ENCODE measurements around the gene STX18. TPM values are rescaled to one million over a fixed set of nuclear protein-coding genes. Genes with fewer than 3 reads are reported as not detected.
"Not testable (repeated sequence)": the region's sequence is repeated elsewhere in the genome, so short reads cannot be mapped to it uniquely, and the experiment has no call there.

The STX18 gene
- 13.6 TPM for total RNA-seq

DNA sequence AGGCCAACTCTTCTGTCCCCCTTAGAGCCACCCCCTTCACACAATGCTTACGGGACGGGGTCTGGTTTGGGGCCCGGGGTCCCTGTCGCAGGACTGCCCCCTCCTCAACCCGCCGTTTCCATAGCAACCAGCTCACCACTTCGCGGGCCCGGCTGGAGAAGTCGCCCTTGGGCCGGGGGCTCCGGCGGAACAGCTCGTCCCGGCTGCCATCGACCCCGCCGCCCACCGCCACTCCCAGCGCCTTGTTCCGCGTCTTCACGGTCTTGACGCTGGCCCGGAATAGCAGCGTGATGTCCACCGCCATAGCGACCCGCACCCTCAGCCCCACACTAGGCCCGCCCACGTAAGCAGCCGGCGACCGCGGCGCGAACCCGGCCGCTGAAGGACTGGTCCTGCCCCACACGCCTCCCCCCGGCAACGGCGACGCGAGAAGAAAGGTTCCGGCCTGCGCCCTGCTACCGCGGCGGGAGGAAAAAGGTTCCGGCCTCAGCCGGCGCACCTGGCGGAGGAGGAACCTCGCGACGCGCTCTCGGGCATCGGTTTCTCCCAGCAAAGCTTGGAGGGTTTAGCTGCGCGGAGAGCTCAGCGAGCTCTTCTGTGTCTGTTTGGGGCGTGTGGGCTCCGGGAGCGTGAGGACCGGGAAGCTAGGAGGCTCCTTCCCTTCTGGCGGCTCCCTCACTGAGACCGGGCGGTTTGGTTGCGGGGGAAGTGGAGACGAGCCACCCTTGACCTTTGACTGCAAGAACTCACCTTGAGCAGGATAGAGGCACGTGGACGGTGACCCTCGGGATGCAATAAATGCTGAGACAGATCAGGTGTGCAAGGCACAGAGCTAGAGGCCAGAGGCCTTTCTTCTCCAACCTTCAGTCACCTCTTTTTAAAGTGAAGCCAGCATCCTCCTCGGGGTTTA, at the start of gene STX18:
STX18 (minus strand) TSS at position 388 of the 910 bp plus-strand sequence; CDS start at position 304, 84 bp downstream.
- ATAC-seq, result peak; percentile 97

DNA sequence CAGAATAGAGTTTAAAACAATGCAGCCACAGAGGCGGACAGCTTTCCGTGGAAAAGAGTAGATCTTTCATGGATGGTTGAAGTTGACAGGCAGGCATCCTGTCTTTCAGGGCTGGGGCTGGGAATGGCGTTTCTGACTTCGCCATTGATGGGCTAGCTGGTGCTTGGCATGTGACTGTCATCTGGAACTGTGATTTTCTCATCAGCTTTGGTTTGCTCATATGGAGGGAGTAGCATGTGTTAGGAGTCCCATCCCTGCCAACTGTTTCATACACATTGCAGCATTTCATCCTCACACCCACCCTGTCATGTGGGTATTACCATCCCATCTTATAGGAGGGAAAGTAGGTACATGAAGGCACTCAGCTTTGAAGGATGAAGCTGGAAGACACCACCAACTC, 49.2 kb upstream of the STX18 start:
- no peak for ATAC-seq

DNA sequence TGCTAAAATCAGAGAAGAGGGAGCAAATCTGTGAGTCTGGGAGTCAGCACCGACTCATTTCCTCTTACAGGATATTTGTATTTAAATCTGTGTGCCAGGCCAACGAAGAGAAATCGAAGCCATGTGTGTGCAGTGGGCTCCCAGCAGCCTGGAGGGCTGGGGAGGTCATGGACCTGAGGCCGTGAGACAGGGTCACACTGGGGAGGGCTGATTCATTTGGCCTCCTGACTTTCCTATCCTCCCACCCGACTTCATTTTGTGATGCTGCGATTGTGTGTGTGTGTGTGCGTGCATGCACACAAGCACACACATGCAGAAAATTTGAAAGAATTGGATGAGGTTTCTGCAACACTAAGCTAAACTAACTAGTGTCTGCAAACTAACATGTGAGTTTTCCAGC, 48.7 kb upstream of the STX18 start:
- no peak for ATAC-seq

DNA sequence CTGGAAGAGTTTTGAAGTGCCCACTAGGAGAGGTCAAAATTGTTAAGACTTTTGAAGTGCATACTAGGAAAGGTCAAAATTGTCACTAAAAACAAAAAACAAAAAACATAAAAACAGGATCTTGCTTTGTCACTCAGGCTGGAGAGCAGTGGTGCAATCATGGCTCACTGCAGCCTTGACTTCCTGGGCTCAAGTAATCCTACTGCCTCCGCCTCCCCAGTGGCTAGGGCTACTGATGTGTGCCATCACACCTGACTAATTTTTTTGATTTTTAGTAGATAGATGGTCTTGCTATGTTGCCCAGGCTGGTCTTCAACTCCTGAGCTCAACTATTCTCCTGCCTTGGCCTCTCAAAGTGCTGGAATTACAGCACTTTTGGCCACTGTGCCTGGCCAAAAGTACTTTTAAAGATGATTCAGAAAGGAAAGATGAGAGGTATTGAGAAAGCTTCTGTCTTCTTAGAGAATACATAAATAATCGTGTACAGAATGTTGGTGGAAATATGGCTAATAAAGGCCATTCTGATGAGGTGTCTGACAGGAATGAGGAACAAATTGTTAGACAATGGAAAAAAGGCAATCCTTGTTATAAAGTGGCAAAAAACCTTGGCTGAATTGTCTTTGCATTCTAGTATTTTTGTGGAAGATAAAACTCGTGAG, 43.3 kb upstream of the STX18 start:
- ATAC-seq, result no peak

DNA sequence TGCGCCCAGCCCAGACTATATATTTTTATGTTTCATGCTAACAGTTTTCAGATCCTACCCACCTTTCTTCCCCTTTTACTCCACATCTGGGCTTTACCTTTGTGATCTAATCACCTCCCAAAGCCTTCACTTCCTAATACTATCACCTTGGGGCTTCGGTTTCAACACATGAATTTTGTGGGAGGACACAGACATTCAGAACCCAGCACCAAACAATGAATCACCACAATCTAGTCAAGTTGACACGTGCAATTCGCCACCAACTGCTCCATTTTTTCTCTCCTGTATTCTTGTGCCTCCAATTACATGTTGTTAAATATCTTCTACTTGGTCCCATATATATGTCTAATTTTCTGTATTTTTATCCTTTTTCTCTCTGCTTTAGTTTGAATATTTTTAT, 41.8 kb upstream of the STX18 start:
- no peak for ATAC-seq

DNA sequence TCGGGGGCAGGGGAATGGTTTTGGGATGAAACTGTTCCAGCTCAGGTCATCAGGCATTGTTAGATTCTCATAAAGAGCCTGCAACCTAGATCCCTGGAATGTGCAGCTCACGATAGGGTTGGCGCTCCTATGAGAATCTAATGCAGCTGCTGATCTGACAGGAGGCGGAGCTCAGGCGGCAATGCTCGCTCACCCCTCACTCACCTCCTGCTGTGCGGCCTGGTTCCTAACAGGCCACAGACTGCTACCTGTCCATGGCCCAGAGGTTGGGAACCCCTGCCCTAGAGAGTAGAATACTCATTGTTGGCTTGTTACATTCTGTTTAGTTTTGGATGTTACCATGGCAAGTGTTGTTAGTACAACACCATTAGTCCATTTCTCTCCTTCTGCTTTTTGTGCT, 40.8 kb upstream of the STX18 start:
- ATAC-seq, result no peak

DNA sequence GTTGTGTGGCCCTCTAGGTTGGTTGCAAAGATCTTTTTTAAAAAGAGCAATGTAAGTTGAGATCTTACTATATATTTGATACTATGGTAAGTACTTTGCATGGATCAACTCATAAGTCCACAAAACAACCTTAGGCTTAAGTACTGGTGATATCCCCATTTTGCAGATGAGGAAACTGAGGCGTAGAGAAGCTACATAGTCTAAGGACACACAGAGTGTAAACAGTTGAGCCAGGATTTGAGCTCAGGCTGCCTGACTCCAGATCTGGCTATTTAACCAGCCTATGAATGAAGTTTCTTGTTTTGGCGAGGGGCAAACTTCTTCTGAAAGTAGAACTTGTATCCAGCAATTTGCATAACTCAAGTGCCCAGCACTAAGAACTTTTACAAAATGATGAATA, 38.6 kb upstream of the STX18 start:
- no peak for ATAC-seq

DNA sequence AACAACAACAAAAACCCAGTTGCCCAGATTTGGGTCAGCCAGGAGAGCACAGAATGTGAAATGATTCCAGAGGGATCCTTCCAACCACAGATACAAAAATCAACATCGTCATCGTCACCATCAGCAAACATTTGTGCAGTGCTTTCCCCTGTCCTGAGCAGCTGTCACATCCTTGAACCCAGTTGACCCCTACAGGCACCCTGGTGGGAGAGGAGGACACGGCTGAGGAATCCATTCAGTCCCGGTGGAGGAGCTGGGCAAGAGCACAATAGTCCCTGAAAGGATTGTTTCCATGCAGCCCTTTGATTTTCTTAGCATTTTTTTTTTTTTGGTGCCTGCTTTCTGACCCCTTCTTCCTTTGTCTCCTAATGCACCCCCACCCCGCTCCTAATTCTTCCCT, 37.1 kb upstream of the STX18 start:
- no peak for ATAC-seq

DNA sequence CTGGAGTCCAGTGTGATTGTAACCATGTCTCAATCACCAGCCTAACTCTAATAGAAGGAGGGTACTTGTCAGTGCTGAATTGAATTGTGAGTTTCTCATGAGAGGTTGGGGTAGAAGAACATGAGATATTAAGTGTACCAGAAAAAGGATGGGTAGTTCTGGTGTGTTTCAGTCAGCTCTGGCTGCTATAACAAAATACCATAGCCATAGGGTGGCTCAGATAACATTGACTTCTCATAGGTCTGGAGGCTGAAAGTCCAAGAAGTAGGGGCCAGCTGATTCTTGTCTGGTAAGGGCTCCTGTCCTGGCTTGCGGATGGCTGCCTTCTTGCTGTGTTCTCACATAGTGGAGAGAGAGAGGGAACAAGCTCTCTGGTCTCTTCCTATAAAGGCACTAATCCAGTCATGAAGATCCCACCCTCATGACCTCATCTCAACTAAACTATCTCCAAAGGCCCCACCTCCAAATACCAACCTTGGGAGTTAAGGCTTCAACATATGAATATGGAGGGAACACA, 35.6 kb upstream of the STX18 start:
- ATAC-seq, result no peak

DNA sequence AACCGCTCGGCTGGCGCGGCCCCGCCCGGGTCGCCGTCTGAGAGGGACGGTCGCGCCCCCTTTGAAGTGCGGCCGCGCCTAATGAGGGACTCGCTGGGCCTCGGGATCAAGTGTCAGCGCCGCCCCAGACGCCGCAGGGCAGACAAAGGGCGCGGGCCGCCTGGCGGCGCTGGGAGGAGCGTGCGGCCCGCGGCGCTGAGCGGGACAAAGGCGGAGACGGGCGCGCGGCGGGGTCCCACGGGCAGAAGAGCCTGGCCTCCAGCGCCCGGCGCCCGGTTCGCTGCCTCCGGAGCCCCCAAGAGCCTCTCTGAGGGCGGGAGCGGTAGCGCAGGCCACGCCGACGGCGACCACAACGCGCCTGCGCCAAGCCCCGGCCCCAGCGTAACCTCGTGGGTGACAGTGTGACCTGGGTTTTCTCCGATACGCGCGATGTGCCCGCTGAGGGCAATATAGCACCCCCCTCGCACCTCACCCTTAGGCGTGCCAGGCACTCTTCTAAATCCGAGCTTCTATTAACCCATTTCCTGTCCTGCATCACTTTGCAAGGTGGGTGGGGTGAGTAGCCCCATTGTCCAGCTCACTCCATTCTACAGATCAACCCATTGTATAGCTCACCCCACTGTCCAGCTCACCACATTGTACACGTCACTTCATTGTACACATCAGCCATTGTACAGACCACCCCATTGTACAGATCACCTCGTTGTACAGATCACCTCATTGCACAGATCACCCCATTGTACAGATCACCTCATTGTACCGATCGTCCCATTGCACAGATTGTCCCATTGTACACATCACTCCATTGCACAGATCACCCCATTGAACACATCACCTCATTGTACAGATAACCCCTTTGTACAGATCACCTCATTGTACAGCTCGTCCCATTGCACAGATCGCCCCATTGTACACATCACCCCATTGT, 33.7 kb upstream of the STX18 start:
- ATAC-seq, result peak; percentile 63

DNA sequence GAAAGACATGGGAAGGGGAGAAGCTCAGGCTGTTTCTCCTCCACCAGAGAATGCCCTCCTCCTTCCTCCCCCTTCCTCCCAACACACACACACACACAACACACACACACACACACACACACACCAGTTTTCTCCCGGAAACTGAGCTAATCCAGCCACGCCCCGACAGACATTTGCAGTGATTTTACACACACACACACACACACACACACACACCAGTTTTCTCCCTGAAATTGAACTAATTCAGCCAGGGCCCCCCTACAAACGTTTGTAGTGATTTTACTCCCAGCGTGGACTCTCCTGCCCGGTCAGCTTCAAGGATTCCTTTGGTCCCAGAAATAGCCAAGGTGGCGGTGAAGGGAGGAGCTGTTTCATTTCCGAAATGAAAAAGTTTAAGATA, 32.9 kb upstream of the STX18 start:
- peak; percentile 83 for ATAC-seq

DNA sequence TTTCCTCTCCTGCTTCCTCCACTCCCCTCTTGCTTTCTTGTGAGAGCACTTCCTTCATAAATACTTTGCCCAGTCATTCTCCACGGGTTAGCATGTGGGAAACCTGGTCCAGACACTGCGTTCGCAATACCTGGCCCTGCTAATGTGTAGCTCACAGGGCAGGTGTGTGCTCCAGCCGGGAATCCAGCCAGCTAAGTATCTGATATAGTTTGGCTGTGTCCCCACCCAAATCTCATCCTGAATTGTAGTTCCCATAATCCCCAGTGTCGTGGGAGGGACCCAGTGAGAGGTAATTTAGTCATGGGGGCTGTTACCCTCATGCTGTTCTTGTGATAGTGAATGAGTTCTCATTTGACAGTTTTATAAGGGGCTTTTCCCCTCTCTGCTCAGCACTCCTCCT, 32.2 kb upstream of the STX18 start:
- no peak for ATAC-seq

DNA sequence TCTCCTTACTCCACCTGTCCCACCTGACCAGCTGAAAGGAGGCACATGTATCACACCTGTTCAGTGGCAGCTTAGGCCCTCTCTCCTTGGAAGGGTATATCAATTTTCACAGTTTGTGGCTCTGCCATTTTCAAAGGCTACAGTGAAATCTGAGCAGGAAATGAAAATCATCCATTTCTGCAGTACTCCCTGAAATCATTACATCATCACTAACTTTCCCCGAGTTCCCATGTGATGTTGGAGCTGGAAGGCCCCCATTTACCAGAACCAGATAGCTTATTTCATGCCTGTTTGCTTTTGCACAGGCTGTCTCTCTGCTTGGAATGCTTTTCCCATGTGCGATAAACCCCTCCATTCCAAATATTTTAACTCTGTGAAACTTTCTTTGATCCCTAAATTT, 31.0 kb upstream of the STX18 start:
- no peak for ATAC-seq

DNA sequence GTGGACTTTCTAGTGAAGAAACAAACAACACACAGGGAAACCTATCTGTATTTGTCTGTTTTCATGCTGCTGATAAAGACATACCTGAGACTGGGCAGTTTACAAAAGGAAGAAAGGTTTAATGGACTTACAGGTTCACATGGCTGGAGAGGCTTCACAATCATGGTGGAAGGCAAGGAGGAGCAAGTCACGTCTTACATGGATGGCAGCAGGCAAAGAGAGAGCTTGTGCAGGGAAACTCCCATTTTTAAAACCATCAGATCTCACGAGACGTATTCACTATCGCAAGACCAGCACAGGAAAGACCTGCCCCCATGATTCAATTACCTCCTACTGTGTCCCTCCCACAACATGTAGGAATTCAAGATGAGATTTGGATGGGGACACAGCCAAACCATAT, 28.0 kb upstream of the STX18 start:
- not testable (repeated sequence) for ATAC-seq

DNA sequence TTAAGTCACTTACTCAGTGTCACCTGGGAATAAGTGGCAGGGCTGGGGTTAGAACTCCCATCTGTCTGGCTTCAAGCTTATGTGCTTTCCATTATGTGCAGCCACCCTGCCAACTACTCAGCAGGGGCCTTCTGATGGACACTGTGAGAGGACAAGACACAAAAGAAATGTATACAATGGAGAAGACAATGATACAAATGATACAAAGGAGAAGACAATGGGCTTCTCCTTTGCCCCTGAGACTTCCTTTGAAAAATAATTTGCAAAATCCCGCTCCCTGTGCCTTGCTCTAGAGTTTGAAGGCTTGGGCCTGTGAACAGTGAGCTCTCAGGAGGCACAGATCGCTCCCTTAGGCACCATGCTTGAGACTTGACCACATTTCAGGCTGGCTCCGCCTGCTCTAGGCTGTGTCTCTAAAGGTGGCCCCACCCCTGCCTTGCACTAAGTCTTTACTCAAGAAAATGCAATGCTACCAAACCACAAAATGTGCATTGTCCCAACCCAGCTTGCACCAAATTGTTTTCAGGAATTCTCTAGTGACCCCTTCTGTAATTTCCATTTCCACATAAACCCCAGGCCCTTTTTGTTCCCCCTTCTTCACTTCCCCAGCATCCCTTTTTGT, 27.1 kb upstream of the STX18 start:
- ATAC-seq, result no peak

DNA sequence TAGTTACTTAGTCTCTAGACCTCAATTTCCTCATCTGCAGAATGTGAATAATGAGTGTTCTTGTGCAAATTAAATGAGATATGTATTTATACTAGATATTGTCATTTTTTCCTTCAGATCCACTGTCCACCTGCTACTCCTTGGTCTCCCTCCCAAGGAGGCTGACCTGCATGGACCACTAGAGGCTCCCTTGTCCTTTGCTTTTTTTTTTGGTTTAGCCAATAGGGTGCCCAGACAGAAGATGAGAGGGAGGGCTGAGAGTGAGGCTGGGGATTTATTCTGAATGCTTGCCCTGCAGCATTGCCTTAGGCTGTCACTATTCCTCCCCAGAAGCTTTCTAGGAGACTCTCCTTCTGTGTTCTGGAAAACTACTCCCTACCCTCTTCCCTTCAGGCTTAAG, 24.5 kb upstream of the STX18 start:
- ATAC-seq, result not testable (repeated sequence)

DNA sequence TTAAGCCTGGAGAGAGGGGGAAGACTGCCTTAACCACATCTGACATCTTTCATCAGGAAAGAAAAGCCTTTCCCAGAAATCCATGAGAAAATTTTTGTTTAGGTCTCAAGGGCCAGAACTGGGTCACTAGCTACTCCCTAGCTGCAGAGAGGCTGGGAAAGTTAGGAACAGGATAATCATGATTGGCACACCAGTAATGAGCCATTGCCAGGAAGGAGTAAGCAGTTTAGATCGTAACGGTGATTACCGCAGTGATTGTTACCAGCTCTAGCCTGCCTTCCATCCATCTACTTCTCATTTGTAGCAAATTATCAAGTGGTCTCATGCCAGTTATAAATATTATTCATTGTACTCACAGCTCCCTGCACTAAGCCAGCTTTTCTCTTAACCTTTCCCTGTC, 22.7 kb upstream of the STX18 start:
- no peak for ATAC-seq

DNA sequence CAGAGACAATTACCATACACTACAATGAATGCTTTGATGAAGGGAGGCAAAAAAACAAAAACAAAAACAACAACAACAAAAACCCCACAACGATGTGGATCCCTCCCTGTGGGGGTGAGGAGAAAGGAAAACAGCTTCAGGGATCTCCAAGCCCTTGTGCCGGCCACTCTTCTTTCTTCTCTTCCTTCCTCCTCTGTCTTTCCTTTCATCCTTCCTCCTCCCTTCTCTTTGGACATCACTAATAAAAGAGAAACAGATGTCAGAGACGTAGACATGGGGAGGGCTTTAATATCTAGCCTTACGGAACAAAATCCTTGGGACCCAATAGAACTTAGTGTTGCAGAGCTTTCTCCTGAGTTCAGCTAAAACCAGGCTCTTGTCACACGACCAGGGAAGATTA, 18.8 kb upstream of the STX18 start:
- ATAC-seq, result no peak

DNA sequence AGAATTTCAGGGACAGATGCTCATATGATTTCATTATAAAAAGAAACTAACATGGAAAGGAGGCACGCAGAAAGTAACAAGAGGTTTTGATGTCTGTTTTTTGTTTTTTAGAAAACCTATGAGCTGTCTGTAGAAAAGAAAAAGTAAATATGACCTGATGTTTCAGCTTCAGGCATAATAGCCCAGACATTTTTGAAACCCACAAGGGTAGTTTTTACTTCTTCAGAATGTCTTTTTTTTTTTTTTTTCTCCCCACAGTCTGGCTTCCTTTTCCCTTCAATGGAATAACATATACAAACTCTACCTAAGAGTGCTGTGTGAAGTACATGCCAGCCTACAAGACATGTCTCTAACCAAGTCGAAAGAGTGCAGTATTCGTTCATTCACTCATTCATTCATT, 18.3 kb upstream of the STX18 start:
- ATAC-seq, result no peak

DNA sequence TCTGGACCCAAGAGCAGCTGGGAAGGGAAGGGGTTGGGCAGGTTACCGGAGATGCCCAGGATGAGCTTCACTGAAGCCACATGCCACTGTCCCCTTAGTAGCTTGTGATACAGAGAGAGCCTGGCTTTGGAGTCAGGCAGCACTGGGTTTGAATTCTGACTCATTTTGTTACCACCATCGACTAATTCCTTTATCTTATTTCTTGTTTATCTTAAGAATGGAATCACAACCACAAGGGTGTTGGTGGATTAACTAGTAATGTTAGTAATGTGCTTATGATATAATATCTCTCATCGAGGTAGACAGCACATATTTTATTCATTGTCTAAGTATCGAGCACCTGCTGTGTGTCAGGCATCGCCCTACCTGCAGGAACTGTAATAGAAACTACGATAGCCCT, 17.7 kb upstream of the STX18 start:
- no peak for ATAC-seq

DNA sequence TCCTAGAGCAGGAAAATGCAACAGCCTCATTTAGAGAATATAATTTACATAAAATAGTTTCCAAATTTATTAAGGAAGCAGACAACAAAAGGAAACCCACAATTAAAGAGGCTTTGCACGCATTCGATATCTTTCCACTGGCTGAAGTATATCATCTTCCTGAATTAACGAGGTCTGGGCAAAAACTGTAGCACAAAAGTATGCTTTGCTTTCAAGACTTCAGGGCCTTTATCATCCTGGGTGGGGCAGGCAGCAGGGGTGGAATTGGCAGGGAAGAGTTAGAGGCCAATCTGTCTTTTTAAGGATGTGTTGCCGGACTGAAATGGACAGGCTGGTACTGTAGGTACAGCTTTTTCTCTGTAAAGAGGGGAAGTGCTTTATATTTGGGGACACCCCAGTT, 17.0 kb upstream of the STX18 start:
- ATAC-seq, result no peak

DNA sequence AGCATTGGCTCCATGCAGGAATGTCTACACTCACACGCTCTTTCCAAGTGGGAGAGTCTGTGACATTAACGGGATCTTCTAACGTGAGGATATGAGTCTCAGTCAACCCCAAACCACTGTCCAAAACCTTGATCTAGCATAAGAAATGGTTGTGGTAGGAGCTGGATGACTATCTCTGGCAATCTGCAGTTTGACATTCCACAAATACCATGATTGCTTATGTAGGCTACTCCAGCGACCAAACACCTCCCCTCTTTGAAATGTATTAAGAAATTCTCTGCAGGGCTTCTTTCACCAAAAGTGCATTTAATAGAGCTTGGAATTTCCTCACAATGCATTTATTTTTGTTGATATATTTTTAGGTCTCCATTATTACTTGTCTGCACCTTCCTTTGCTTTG, 14.1 kb upstream of the STX18 start:
- ATAC-seq, result no peak

All from esophagus mucosa (tissue), 1 donor.